HepG2 (cell line): ENCODE measurements around the gene ANAPC1. TPM values are rescaled to one million over a fixed set of nuclear protein-coding genes. Genes with fewer than 3 reads are reported as not detected.
A peak's percentile ranks its signal among the peaks of the same experiment; 100 is the strongest.

Experiments used
- CREM ChIP-seq, 2 experiments: sonication (generic) in 1 of 2; formaldehyde crosslinking in 1 of 2; IDR thresholded peaks; 2 replicates each; pipeline versions ENCODE4 v1.4.0 to v1.6.1; 2016 to 2020; ENCODE audit warnings: antibody characterized with exemption in 1 of 2, mild to moderate bottlenecking in 1 of 2, missing genetic modification reagents in 1 of 2
- HOXA9 ChIP-seq: sonication (generic); formaldehyde crosslinking; IDR thresholded peaks from 2 replicates; pipeline ENCODE4 v1.8.1; 2022; ENCODE audit warnings: missing genetic modification reagents, mild to moderate bottlenecking, moderate library complexity, borderline replicate concordance
- KAT2B ChIP-seq: fragments of 150-350 bp; IDR thresholded peaks from 2 replicates; pipeline ENCODE4 v1.6.1; 2014; ENCODE audit warnings: low read depth, low read length, borderline replicate concordance
- SALL1 ChIP-seq: sonication (generic); formaldehyde crosslinking; IDR thresholded peaks from 2 replicates; pipeline ENCODE4 v1.8.0; 2022; ENCODE audit warnings: mild to moderate bottlenecking, missing genetic modification reagents
- SIN3A ChIP-seq: IDR thresholded peaks from 2 replicates; pipeline ENCODE4 v1.6.1; 2011; ENCODE audit warnings: low read depth, mild to moderate bottlenecking, control low read depth, low read length, borderline replicate concordance
- U2AF2 ChIP-seq: fragments of 200-400 bp; formaldehyde crosslinking; IDR thresholded peaks from 2 replicates; pipeline ENCODE4 v1.6.1; 2017; ENCODE audit warnings: low read depth, mild to moderate bottlenecking, low read length
- ZFP1 ChIP-seq: IDR thresholded peaks from 2 replicates; pipeline ENCODE4 v1.6.1; 2016
- ZMYM2 ChIP-seq: sonication (generic); formaldehyde crosslinking; IDR thresholded peaks from 2 replicates; pipeline ENCODE4 v1.8.0; 2022; ENCODE audit warnings: mild to moderate bottlenecking, missing genetic modification reagents
- ZNF3 ChIP-seq: IDR thresholded peaks from 2 replicates; pipeline ENCODE4 v1.7.0; 2017; ENCODE audit warnings: inconsistent platforms
- ZNF333 ChIP-seq: sonication (generic); formaldehyde crosslinking; IDR thresholded peaks from 2 replicates; pipeline ENCODE4 v1.4.0; 2020; ENCODE audit warnings: mild to moderate bottlenecking, missing genetic modification reagents, borderline replicate concordance
- ZNF34 ChIP-seq: sonication (generic); formaldehyde crosslinking; IDR thresholded peaks from 2 replicates; pipeline ENCODE4 v1.4.0; 2020; ENCODE audit warnings: mild to moderate bottlenecking, missing genetic modification reagents, borderline replicate concordance
- ZNF512 ChIP-seq: sonication (generic); formaldehyde crosslinking; IDR thresholded peaks from 2 replicates; pipeline ENCODE4 v1.4.0; 2020; ENCODE audit warnings: mild to moderate bottlenecking, missing genetic modification reagents
- ZNF614 ChIP-seq: IDR thresholded peaks from 2 replicates; pipeline ENCODE4 v1.6.1; 2018; ENCODE audit warnings: missing biosample characterization, missing genetic modification reagents, inconsistent platforms, borderline replicate concordance
- ZNF615 ChIP-seq: sonication (generic); formaldehyde crosslinking; IDR thresholded peaks from 2 replicates; pipeline ENCODE4 v1.5.0; 2020; ENCODE audit warnings: mild to moderate bottlenecking, missing genetic modification reagents, borderline replicate concordance
- ZNF644 ChIP-seq: IDR thresholded peaks from 2 replicates; pipeline ENCODE4 v1.6.1; 2016; ENCODE audit warnings: low read depth
- ZNF776 ChIP-seq: sonication (generic); formaldehyde crosslinking; IDR thresholded peaks from 2 replicates; pipeline ENCODE4 v1.4.0; 2020; ENCODE audit warnings: mild to moderate bottlenecking, missing genetic modification reagents
- ZSCAN20 ChIP-seq: sonication (generic); formaldehyde crosslinking; IDR thresholded peaks from 2 replicates; pipeline ENCODE4 v1.4.0; 2020; ENCODE audit warnings: missing genetic modification reagents, mild to moderate bottlenecking, borderline replicate concordance
- polyA plus RNA-seq, 8 experiments: library from polyadenylated mRNA; depleted of rRNA in 3 of 8; stranded (reverse) in 7 of 8; unstranded in 1 of 8; fragments of >200 nt; fragmentation: Illumina TruSeq in 4 of 8; extraction: Trizol in 4 of 8; gene quantifications; 2 replicates each; pipeline versions ENCODE4 v1.2.1 to v1.2.3, GENCODE V29; 2011 to 2016; ENCODE audit warnings: low read depth in 4 of 8, missing spikeins in 1 of 8, mixed read lengths in 1 of 8; ENCODE audit not compliant: insufficient read depth in 1 of 8
- total RNA-seq, 5 experiments: library from RNA; depleted of rRNA; stranded (reverse); fragments of >200 nt; fragmentation: Illumina TruSeq; extraction: Trizol; gene quantifications; 2 replicates each; pipeline ENCODE4 v1.2.3, GENCODE V29; 2016; ENCODE audit warnings: low read depth in 1 of 5
- TF ChIP-seq, protein P1 (sequence below): sonication (generic); formaldehyde crosslinking; IDR thresholded peaks from 2 replicates; pipeline ENCODE4 v1.5.0; 2020; ENCODE audit warnings: mild to moderate bottlenecking, missing genetic modification reagents
- TF ChIP-seq, protein P2 (sequence below): sonication (generic); formaldehyde crosslinking; IDR thresholded peaks from 2 replicates; pipeline ENCODE4 v1.5.1; 2020; ENCODE audit warnings: mild to moderate bottlenecking, missing genetic modification reagents, borderline replicate concordance

Gene ANAPC1
- total and polyA plus RNA-seq, 2 of the 13 experiments (the other 11 are each of a cell fraction or from before 2014, with no cell fraction given), result 50.0 to 89.7 TPM

- TF ChIP-seq, protein P1, sequence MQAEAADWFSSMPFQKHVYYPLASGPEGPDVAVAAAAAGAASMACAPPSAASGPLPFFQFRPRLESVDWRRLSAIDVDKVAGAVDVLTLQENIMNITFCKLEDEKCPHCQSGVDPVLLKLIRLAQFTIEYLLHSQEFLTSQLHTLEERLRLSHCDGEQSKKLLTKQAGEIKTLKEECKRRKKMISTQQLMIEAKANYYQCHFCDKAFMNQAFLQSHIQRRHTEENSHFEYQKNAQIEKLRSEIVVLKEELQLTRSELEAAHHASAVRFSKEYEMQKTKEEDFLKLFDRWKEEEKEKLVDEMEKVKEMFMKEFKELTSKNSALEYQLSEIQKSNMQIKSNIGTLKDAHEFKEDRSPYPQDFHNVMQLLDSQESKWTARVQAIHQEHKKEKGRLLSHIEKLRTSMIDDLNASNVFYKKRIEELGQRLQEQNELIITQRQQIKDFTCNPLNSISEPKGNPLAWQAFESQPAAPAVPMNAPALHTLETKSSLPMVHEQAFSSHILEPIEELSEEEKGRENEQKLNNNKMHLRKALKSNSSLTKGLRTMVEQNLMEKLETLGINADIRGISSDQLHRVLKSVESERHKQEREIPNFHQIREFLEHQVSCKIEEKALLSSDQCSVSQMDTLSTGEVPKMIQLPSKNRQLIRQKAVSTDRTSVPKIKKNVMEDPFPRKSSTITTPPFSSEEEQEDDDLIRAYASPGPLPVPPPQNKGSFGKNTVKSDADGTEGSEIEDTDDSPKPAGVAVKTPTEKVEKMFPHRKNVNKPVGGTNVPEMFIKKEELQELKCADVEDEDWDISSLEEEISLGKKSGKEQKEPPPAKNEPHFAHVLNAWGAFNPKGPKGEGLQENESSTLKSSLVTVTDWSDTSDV (CRISPR knock-in tag), result 0 out of 2 replicates have a peak, but pooled peaks have one; percentile 60
- TF ChIP-seq CREM (IDR thresholded peaks at IDR 0.05) (peak; percentile 53; the same call in 1 of the 2 replicates), CREM (CRISPR knock-in tag; IDR thresholded peaks at IDR 0.05) (no peak), ZNF34 (CRISPR knock-in tag) (0 out of 2 replicates have a peak, but pooled peaks have one; percentile 38), U2AF2 (no peak), ZMYM2 (no peak), ZNF776 (CRISPR knock-in tag) (no peak), ZNF614 (CRISPR knock-in tag) (peak; percentile 98), SIN3A (0 out of 2 replicates have a peak, but pooled peaks have one; percentile 15), HOXA9 (CRISPR knock-in tag) (no peak), ZNF3 (CRISPR knock-in tag) (no peak), ZNF644 (CRISPR knock-in tag) (peak; percentile 45; the same call in 1 of the 2 replicates), SALL1 (CRISPR knock-in tag) (peak; percentile 93), ZNF512 (CRISPR knock-in tag) (peak; percentile 76; the same call in 1 of the 2 replicates), KAT2B (no peak), ZSCAN20 (CRISPR knock-in tag) (0 out of 2 replicates have a peak, but pooled peaks have one; percentile 17), ZNF615 (CRISPR knock-in tag) (no peak), ZFP1 (CRISPR knock-in tag) (peak; percentile 61; the same call in 1 of the 2 replicates), ZNF333 (peak; percentile 15; the same call in 1 of the 2 replicates)
- TF ChIP-seq, protein P2, sequence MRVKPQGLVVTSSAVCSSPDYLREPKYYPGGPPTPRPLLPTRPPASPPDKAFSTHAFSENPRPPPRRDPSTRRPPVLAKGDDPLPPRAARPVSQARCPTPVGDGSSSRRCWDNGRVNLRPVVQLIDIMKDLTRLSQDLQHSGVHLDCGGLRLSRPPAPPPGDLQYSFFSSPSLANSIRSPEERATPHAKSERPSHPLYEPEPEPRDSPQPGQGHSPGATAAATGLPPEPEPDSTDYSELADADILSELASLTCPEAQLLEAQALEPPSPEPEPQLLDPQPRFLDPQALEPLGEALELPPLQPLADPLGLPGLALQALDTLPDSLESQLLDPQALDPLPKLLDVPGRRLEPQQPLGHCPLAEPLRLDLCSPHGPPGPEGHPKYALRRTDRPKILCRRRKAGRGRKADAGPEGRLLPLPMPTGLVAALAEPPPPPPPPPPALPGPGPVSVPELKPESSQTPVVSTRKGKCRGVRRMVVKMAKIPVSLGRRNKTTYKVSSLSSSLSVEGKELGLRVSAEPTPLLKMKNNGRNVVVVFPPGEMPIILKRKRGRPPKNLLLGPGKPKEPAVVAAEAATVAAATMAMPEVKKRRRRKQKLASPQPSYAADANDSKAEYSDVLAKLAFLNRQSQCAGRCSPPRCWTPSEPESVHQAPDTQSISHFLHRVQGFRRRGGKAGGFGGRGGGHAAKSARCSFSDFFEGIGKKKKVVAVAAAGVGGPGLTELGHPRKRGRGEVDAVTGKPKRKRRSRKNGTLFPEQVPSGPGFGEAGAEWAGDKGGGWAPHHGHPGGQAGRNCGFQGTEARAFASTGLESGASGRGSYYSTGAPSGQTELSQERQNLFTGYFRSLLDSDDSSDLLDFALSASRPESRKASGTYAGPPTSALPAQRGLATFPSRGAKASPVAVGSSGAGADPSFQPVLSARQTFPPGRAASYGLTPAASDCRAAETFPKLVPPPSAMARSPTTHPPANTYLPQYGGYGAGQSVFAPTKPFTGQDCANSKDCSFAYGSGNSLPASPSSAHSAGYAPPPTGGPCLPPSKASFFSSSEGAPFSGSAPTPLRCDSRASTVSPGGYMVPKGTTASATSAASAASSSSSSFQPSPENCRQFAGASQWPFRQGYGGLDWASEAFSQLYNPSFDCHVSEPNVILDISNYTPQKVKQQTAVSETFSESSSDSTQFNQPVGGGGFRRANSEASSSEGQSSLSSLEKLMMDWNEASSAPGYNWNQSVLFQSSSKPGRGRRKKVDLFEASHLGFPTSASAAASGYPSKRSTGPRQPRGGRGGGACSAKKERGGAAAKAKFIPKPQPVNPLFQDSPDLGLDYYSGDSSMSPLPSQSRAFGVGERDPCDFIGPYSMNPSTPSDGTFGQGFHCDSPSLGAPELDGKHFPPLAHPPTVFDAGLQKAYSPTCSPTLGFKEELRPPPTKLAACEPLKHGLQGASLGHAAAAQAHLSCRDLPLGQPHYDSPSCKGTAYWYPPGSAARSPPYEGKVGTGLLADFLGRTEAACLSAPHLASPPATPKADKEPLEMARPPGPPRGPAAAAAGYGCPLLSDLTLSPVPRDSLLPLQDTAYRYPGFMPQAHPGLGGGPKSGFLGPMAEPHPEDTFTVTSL, result 0 out of 2 replicates have a peak, but pooled peaks have one; percentile 12
Observed at GRCh38 chr2:111919794-111920608, 36.0 kb upstream of the ANAPC1 start (continued).
